GM23248 (cell line): ENCODE measurements around the gene KRT31. TPM values are rescaled to one million over a fixed set of nuclear protein-coding genes. Genes with fewer than 3 reads are reported as not detected.
"Not testable (repeated sequence)": the region's sequence is repeated elsewhere in the genome, so short reads cannot be mapped to it uniquely, and the experiment has no call there.

Experiments
- DNase-seq: peaks from one replicate; pipeline ENCODE4 v3.0.0-alpha.2; 2015
- H2AFZ ChIP-seq: fragments of 200-600 bp; sonication (generic); 2 replicates; pipeline ENCODE4 v1.6.1; 2016; ENCODE audit warnings: antibody characterized with exemption
- H3F3A ChIP-seq: fragments of 200-600 bp; sonication (generic); 2 replicates; pipeline ENCODE4 v1.6.1; 2016; ENCODE audit warnings: mild to moderate bottlenecking, antibody characterized with exemption, mixed run types; ENCODE audit not compliant: insufficient read depth
- H3K27ac ChIP-seq: fragments of 200-600 bp; sonication (generic); 2 replicates; pipeline ENCODE4 v1.5.1; 2016; ENCODE audit warnings: mild to moderate bottlenecking
- H3K27me3 ChIP-seq: fragments of 200-600 bp; sonication (generic); replicated peaks from 2 replicates; pipeline ENCODE4 v1.6.1; 2016; ENCODE audit warnings: mild to moderate bottlenecking; ENCODE audit not compliant: insufficient read depth
- H3K36me3 ChIP-seq: fragments of 200-600 bp; sonication (generic); 2 replicates; pipeline ENCODE4 v1.6.1; 2016; ENCODE audit warnings: low read depth, mild to moderate bottlenecking
- H3K4me1 ChIP-seq: fragments of 200-600 bp; sonication (generic); 2 replicates; pipeline ENCODE4 v1.6.1; 2016; ENCODE audit warnings: mild to moderate bottlenecking; ENCODE audit not compliant: insufficient read depth
- H3K4me2 ChIP-seq: fragments of 200-600 bp; sonication (generic); one replicate; pipeline ENCODE4 v1.6.1; 2016; ENCODE audit warnings: mild to moderate bottlenecking; ENCODE audit not compliant: unreplicated experiment
- H3K4me3 ChIP-seq: fragments of 200-600 bp; sonication (generic); 2 replicates; pipeline ENCODE4 v1.5.1; 2016; ENCODE audit warnings: mild to moderate bottlenecking
- H3K79me2 ChIP-seq: fragments of 200-600 bp; sonication (generic); 2 replicates; pipeline ENCODE4 v1.6.1; 2016; ENCODE audit warnings: mild to moderate bottlenecking; ENCODE audit not compliant: insufficient read depth
- H3K9ac ChIP-seq: fragments of 200-600 bp; sonication (generic); 2 replicates; pipeline ENCODE4 v1.6.1; 2016; ENCODE audit warnings: mild to moderate bottlenecking
- H3K9me2 ChIP-seq: fragments of 200-600 bp; sonication (generic); 2 replicates; pipeline ENCODE4 v1.6.1; 2016; ENCODE audit warnings: mixed run types, mild to moderate bottlenecking, moderate library complexity; ENCODE audit not compliant: insufficient read depth
- H3K9me3 ChIP-seq: fragments of 200-600 bp; sonication (generic); one replicate; pipeline ENCODE4 v1.6.1; 2017; ENCODE audit warnings: low read depth
- H4K20me1 ChIP-seq: fragments of 200-600 bp; sonication (generic); 2 replicates; pipeline ENCODE4 v1.6.0; 2016; ENCODE audit not compliant: insufficient read depth
- EZH2 ChIP-seq: fragments of 200-600 bp; sonication (generic); IDR thresholded peaks from 2 replicates; pipeline ENCODE4 v1.6.1; 2018; ENCODE audit warnings: antibody characterized with exemption, mild to moderate bottlenecking; ENCODE audit not compliant: insufficient read depth, poor library complexity, severe bottlenecking
- EZH2phosphoT487 ChIP-seq: fragments of 200-600 bp; sonication (generic); IDR thresholded peaks from 2 replicates; pipeline ENCODE4 v1.6.1; 2018; ENCODE audit warnings: antibody characterized with exemption, moderate library complexity, mild to moderate bottlenecking, low read depth; ENCODE audit not compliant: insufficient read depth
- WGBS, 2 experiments: methylation state at CpG; one replicate each; pipeline ENCODE4 v1.1.6; 2015 to 2017; ENCODE audit warnings: low lambda C conversion rate in 2 of 2, low coverage in 1 of 2; ENCODE audit errors: missing lambda C conversion rate in 2 of 2; 5-methylcytosine and 5-hydroxymethylcytosine counted together
- in situ Hi-C: fragments of 300-500 bp; cut with MboI; formaldehyde crosslinking; loops from 2 replicates; pipeline ENCODE4 v1.15.0; 2020
- polyA plus RNA-seq: library from polyadenylated mRNA; unstranded; fragments of >200 nt; fragmentation: Nextera tagmentation; extraction: Ambion mirVana; gene quantifications from 2 replicates; pipeline ENCODE4 v1.2.1, GENCODE V29; 2016
- total RNA-seq: library from RNA; depleted of rRNA; stranded (reverse); fragments of >200 nt; shearing (Covaris generic); gene quantifications from 2 replicates; pipeline ENCODE4 v1.2.3, GENCODE V29; 2014

Gene KRT31
- total and polyA plus RNA-seq, 2 experiments from 2014 or later: not detected

DNA sequence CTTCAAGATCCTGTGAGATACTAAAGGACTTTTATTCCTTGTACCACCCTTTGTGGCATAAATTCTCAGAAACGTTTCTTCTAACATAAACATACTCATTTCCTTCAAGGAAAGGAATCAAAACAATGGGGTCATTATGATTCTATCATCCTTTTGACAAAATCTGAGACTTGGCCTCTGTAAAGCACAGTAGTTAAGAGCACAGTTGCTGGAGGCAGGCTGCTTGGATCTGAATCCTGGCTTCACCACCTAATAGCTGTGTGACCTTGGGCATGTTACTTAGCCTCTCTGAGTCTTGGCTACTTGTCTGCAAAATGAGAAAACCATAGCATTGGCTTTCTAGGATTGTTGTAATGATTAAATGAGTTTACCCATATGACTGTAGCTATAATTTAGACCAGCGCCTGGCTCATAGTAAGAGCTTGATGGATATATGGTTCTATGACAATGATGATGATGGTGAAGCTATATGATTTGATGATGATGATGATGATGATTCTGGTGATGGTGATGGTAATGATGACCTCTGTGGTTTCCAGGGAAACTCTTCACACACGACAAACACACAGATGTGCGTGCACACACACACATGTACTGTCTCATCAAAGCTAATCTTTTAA is 6.1 kb upstream of the KRT31 start:
- in situ Hi-C loops: no loop called here
- no peaks in the 10 kb centered on the region for H4K20me1 ChIP-seq
- TF ChIP-seq EZH2 (no peak), EZH2phosphoT487 (no peak)
- H3K9me3 ChIP-seq: no peaks in the 10 kb centered on the region
- no peaks in the 10 kb centered on the region for H3K9me2 ChIP-seq
- H3K27ac ChIP-seq: peak overlapping the region; percentile 64
- no peaks in the 10 kb centered on the region for H3K79me2 ChIP-seq
- WGBS, 2 experiments: 20 to 24% methylated on average over 4 of the region's 4 CpGs
- no peaks in the 10 kb centered on the region for H3K27me3 ChIP-seq
- no peak overlapping the region for H3K4me3 ChIP-seq
- no peaks in the 10 kb centered on the region for H3K36me3 ChIP-seq
- H2AFZ ChIP-seq: no peak overlapping the region
- H3K9ac ChIP-seq: peak overlapping the region; percentile 3; the same call in 1 of the 2 replicates
- H3K4me1 ChIP-seq: peaks cover 30% of the 10 kb centered on the region
- DNase-seq: no peak
- peaks cover 30% of the 10 kb centered on the region for H3F3A ChIP-seq
- H3K4me2 ChIP-seq: peak overlapping the region; percentile 6

DNA sequence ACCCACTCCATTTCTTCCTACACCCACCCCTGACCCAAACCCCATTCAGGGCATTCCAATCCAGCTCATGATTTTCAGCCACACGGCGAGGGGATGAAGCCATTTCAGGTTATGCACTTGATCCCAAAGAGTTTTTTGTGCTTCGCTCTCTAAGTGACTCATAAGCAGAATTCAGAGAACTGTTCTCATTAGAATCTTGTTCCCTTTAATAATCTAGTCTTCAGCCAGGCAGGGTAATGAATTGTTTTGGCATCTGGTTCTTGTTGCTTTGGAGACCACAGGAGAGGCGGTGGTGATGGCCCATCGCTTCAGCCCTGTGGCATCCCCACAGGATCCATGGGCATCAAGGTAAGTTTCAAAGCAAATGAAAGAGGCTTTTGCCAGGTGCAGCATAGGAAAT is 4.8 kb upstream of the KRT31 start:
- no peak overlapping the region for H3K27ac ChIP-seq

DNA sequence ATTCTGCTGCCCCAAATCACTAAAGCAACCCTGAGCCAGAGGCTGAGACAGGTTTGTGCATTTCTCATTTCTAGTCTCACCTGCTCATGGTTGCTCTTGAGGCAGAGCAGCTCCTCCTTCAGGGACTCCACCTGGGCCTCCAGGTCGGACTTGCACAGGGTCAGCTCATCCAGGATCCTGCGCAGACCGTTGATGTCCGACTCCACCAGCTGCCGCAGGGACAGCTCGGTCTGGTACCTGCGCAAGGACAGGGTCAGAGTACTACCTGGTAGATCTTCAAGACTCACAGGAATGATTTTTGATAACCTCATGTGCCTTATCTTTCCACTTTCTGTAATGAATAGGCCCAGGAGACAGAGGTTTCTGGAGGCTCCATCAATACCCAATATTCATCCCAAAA is 1.1 kb downstream of the KRT31 start:
- Histone ChIP-seq H3K36me3 (no peaks in the 10 kb centered on the region), H3K9me2 (no peaks in the 10 kb centered on the region), H3K4me2 (no peak overlapping the region), H3F3A (no peaks in the 10 kb centered on the region; the same call in 1 of the 2 replicates), H3K9me3 (no peaks in the 10 kb centered on the region), H3K4me1 (peaks cover 17% of the 10 kb centered on the region), H4K20me1 (no peaks in the 10 kb centered on the region), H3K27ac (no peak overlapping the region), H2AFZ (no peak overlapping the region), H3K79me2 (no peaks in the 10 kb centered on the region), H3K9ac (no peak overlapping the region), H3K27me3 (no peaks in the 10 kb centered on the region), H3K4me3 (no peak overlapping the region)
- DNase-seq: no peak
- TF ChIP-seq EZH2 (no peak), EZH2phosphoT487 (no peak)
- in situ Hi-C loops: no loop called here
- WGBS, 2 experiments: 93 to 95% methylated on average over 7 of the region's 7 CpGs

More for the DNA sequence above, 4.8 kb upstream of the KRT31 start:
- no peaks in the 10 kb centered on the region for H4K20me1 ChIP-seq
- H3K9ac ChIP-seq: no peak overlapping the region
- in situ Hi-C loops: no loop called here
- 81 to 89% methylated on average over 5 of the region's 5 CpGs for WGBS, 2 experiments
- no peak overlapping the region for H2AFZ ChIP-seq
- no peaks in the 10 kb centered on the region for H3K9me2 ChIP-seq
- peaks cover 30% of the 10 kb centered on the region for H3F3A ChIP-seq
- peak; percentile 28 for DNase-seq
- H3K36me3 ChIP-seq: no peaks in the 10 kb centered on the region
- H3K4me1 ChIP-seq: peaks cover 30% of the 10 kb centered on the region
- no peak overlapping the region for H3K4me3 ChIP-seq
- no peaks in the 10 kb centered on the region for H3K9me3 ChIP-seq
- H3K79me2 ChIP-seq: no peaks in the 10 kb centered on the region
- no peak overlapping the region for H3K4me2 ChIP-seq
- H3K27me3 ChIP-seq: no peaks in the 10 kb centered on the region
- TF ChIP-seq EZH2phosphoT487 (no peak), EZH2 (no peak)

DNA sequence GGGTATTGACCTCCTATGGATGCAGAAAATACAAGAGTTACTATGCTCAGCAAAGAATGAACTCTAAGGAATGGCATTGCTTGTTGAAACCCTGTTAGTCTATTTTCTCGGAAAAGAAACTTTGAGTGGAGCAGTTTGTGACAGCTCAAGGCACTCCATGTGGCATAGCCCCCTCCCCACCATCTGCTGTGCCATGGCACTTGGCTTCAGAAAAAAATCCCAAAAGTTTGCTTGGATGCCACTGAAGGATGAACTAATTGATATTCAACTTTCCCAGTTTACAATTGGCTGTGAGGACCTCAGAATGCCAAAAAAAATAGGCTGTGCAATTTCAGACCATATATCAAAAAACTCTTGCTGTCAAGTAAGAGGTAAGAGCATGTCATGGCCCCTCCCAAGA is 1.8 kb downstream of the KRT31 start:
- Histone ChIP-seq H3K9ac (no peak overlapping the region), H3K4me1 (peaks cover 17% of the 10 kb centered on the region), H4K20me1 (no peaks in the 10 kb centered on the region), H3K27me3 (no peaks in the 10 kb centered on the region), H3K79me2 (no peaks in the 10 kb centered on the region), H3K9me2 (no peaks in the 10 kb centered on the region), H3K4me3 (no peak overlapping the region), H3K36me3 (no peaks in the 10 kb centered on the region), H3K4me2 (no peak overlapping the region), H3K27ac (no peak overlapping the region), H3F3A (no peaks in the 10 kb centered on the region; the same call in 1 of the 2 replicates), H2AFZ (no peak overlapping the region), H3K9me3 (no peaks in the 10 kb centered on the region)
- 100% methylated on average over 1 of the region's 1 CpG for WGBS, 2 experiments
- TF ChIP-seq EZH2: no peak
- TF ChIP-seq EZH2phosphoT487: no peak
- in situ Hi-C loops: no loop called here
- no peak for DNase-seq

DNA sequence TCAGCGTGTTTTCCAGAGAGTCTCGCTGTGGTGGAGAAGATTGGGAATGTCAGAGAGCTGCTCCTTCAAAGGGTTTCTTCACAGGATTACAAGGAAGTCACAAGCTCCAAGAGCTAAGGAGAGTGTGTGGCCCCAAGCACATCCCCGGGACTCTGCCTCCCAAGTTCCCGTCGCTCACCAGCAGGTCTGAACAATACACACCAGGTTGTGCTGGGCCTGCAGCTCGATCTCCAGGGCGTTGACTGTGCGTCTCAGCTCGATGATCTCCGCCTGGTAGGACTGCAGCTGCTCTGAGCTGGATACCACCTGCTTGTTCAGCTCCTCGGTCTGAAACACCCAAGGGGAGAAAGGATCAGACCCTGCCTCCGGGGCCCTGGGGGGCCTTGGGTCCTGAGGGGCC is 2.4 kb downstream of the KRT31 start:
- H4K20me1 ChIP-seq, H3K9ac ChIP-seq, in situ Hi-C loops, H3K27me3 ChIP-seq, H3K9me3 ChIP-seq, H3K9me2 ChIP-seq, H2AFZ ChIP-seq, H3K4me3 ChIP-seq, H3K27ac ChIP-seq, H3F3A ChIP-seq, H3K36me3 ChIP-seq, H3K79me2 ChIP-seq, H3K4me2 ChIP-seq, DNase-seq: not testable (repeated sequence)
- 60 to 64% methylated on average over 12 of the region's 12 CpGs for WGBS, 2 experiments
- peaks cover 17% of the 10 kb centered on the region for H3K4me1 ChIP-seq
